ENCODE measurements around the gene CHAF1B.

CHAF1B gene

DNA sequence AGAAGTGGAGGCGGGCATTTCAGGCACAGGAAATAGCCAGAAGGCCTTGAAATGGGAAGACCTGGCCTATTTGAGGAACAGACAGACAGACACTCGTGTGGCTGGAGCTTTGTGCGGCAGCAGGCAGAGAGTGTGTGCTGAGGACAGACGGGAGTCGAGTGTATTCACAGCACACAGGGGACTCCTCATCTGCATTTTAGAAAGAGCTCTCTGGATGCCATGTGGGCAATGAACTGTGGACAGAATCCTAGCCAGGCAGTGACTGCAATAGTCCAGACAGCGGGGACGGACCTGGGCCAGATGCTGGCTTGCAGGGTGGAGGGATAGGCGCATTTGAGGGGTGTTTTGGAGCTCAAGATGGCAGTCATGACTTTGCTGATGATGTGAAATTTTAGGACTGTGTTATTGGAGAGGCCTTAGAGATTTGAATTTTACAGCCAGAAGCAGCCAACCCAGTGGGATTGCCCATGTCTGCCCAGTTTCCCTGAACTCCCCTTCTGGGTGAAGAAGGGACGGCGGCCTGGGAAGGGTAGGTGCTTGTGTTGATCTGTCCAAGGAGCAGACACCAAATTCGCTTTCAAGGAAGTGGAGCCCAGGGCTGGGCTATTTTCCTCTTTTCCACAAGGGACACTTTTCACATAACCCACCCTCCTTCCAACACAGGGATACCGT is 43.7 kb downstream of the CHAF1B start:
- no peak for DNase-seq (ENCODE audit: low read depth)

DNA sequence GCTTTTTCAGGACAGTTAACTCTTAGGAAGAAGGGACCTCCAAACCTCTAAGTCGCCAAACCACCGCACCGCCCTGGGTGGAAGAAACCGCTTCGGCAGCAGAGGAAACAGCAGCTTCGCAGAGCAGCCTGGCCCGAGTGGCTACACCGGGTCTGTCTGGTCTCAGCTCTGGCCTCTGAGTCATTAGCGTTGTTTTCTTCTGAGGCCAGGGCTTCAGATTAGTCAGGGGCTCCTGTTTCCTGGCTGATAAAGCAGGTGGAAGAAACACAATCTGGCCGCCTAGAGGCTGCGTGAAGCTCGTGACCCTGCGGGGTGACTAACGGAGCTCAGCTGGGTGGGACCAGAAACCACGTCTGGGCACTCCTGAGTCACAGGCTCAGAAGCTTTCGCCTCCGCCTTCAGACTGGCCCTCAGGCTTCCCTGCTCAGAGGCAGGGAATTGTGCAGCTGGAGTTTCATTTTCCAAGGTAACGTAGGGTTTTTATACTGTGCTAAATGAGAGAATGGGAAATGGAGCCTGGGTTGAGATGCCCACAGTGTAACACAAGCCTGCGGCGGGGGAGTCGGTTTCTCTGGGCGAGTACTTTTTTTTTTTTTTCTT is 44.9 kb downstream of the CHAF1B start:
- peak; percentile 99 for DNase-seq (ENCODE audit: low read depth)

DNA sequence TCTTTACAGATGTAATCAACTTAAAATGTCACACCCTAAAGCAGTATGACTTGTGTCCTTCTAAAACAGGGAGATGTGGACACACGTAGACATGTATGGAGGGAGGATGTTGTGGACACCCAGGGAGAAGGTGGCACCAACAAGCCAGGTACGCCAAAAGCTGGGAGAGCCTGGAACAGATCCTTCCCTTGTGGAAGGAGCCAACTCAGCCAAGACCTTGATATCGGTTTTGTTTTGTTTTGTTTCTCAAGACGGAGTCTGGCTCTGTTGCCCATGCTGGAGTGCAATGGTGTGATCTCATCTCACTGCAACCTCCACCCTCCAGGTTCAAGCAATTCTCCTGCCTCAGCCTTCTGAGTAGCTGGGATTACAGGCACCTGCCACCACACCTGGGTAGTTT is 45.6 kb downstream of the CHAF1B start:
- DNase-seq (ENCODE audit: low read depth), result no peak

DNA sequence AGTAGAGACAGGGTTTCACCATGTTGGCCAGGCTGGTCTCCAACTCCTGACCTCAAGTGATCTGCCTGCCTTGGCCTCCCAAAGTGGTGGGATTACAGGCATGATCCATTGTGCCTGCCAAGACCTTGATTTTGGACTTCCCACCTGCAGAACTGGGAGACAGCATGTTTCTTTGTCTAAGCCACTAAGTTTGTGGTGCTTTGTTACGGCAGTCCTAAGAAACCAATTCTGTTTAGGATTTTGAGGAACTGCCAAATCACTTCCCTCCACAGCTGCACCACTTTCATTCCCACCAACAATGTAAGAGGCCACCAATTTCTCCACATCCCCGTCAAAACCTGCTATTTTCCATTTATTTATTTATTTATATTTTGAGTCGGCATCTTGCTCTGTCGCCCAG is 46.1 kb downstream of the CHAF1B start:
- no peak for DNase-seq (ENCODE audit: low read depth)

- DNase-seq (ENCODE audit: low read depth), result no peak
These were observed 48.0 kb downstream of the CHAF1B start for GRCh38 chr21:36433059-36433709.

DNA sequence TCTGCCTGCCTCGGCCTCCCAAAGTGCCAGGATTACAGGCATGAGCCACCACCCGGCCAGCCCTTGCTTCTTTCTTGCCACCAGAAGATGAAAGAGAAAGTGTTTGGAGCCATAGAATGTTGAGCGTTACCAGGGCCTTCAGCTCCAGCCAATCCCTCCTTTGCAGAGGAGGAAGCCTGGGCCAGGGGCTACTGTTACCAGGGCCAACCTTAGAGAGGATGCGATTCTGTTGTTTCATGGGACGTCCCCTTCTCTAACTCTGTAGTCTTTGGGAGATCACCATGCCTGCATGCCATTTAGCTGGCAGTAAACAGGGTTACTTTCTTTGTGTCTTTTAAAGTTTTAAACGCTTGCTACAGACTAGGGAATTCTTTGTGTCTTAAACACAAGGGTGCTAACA is 49.0 kb downstream of the CHAF1B start:
- no peak for DNase-seq (ENCODE audit: low read depth)

DNA sequence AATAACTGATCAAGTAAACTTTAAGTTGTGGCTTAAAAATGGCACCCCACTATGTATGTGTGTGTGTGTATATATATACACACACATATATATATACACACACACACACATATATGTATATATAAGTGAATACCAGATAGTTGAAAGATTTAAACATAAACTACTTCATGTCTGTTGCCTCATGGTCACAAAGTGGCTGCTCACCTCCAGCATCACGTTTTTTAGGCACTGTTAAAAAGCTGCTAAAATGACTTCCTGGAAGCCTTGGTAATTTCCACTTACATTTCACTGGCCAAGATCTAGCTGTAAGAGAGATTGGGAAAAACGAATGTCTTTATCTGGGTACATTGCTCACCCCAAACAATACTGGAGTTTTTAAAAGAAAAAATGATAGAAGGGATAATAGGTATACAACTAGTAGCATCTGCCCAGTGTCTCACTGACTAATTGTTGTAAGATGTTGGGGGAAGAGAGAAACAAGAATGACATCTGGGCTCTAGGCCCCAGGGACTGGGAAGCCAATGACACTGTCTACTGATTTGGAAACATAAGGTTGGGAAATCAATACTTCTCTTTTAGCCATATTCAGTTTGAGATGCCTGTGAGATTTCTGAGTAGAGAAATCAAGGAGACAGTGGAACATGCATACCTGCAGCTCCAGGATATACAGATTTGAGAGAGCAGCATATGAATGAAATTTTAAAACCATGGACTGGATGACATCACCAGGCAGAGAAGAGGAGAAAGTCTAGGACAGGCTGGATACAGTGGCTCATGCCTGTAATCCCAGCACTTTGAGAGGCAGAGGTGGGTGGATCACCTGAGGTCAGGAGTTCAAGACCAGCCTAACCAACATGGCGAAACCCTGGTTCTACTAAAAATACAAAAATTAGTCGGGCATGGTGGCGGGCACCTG is 51.9 kb downstream of the CHAF1B start:
- peak; percentile 13 for DNase-seq (ENCODE audit: low read depth)

GRCh38 chr21:36437745-36438128 is 52.5 kb downstream of the CHAF1B start:
- peak; percentile 88 for DNase-seq (ENCODE audit: low read depth)

- DNase-seq (ENCODE audit: low read depth), result no peak
These were observed 56.5 kb downstream of the CHAF1B start for GRCh38 chr21:36441715-36442114.

- DNase-seq (ENCODE audit: low read depth), result no peak
These were observed 61.1 kb downstream of the CHAF1B start for GRCh38 chr21:36446301-36446700.

DNA sequence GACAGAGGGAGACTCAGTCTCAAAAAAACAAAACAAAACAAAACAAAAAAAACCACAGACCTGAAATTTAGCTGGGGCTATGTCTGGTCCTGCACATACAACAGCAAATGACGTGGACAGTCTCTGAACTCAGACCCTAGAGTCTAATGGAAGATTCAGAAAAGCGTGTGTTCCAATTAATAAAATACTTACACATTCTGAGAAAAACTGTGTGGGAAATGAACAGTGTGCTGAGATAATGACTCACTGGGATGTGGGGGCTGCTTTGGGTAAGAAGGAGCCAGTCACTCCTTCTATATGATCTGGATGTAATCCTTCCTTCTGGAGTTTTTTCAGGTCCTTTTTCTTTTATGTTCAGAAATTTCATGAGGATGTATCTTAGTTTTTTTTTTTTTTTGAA is 65.3 kb downstream of the CHAF1B start:
- peak; percentile 59 for DNase-seq (ENCODE audit: low read depth)

DNA sequence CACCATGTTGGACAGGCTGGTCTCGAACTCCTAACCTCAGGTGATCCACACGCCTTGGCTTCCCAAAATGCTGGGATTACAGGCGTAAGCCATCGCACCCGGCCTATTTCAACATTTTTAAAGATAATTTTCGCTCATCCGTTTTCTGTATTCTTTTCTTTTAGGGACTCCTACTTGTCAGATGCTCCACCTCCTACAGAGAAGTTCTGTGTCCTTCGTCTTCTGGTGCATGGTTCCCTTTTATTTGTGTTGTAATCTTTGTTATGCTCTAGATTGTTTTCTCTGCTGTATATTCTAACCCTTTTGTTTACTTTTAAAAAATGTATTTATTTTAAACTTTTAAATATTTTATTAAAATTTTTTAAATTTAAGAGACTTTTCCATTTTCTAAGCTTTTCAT is 66.3 kb downstream of the CHAF1B start:
- no peak for DNase-seq (ENCODE audit: low read depth)

GRCh38 chr21:36452281-36452825 is 67.2 kb downstream of the CHAF1B start:
- no peak for DNase-seq (ENCODE audit: low read depth)

GRCh38 chr21:36454093-36454531 is 68.9 kb downstream of the CHAF1B start:
- DNase-seq (ENCODE audit: low read depth), result no peak

DNA sequence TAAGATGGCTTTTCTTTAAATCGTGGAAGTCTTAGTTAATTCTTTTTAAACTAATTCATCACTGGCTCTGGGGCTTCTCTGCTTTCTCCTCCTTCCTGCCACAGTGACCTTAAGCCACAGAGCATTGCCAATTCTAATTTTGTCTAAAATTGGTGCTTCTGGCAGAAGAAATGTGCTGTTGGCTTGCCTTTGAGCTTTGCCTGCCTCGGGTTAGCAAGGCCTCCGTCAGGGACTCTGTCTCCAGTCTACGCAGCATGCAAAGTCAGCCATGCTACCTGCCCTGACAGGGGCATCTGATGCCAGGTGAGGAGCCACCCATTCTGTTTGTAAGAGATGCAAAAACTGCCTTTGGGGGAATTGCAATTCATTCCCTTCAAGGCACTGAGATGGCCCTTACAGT is 69.5 kb downstream of the CHAF1B start:
- no peak for DNase-seq (ENCODE audit: low read depth)

GRCh38 chr21:36456729-36457414 is 71.7 kb downstream of the CHAF1B start:
- DNase-seq (ENCODE audit: low read depth), result no peak

DNA sequence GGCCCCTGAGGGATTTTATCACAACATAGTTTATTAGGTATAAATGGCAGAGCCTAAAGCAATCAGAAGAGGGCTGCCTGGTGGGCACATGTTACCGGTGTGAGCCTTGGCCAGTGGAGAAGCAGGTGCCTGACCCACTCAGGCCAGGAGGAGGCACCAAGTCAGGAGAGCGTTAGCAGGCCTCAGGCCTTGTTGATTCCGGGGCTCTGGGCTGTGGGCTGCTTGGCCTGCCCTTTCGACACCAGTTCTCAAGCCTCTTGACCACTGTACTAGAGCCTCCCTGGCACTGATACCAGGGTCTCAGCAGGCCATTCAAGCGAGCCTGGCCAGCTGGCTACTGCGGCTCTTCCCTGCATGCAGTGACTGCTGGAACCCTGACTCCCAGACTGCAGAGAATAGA is 73.9 kb downstream of the CHAF1B start:
- no peak for DNase-seq (ENCODE audit: low read depth)

- no peak for DNase-seq (ENCODE audit: low read depth)
These were observed 75.7 kb downstream of the CHAF1B start for GRCh38 chr21:36460866-36461265.

DNA sequence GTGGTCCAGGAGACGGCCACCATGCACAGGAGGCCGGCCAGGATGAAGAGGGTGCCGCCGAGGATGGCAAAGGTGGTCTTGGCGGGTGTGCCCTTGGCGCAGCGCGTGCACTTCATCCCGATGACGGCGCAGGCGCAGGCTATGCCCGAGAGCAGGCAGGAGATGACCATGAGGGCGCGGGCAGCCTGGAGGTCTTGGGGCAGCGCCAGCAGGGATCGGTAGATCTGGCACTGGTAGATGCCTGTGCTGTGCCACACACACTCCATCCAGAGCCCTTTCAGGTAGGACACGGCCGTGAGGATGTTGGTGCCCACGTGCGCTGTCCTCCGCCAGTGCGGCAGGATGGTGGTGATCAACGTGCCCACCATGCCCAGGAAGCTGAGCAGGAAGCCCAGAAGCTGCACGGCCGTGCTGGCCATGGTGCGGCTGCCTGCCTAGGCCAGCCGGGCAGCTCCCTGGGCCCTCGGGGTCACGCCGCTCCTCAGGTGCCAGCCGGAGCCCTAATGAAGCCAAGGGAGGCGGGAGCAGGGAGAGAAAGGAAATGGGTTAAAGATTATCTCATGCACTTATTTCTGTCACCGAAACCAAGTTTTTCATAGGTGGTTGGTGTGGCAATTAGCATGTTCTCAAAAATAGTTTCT is 76.2 kb downstream of the CHAF1B start:
- no peak for DNase-seq (ENCODE audit: low read depth)

DNA sequence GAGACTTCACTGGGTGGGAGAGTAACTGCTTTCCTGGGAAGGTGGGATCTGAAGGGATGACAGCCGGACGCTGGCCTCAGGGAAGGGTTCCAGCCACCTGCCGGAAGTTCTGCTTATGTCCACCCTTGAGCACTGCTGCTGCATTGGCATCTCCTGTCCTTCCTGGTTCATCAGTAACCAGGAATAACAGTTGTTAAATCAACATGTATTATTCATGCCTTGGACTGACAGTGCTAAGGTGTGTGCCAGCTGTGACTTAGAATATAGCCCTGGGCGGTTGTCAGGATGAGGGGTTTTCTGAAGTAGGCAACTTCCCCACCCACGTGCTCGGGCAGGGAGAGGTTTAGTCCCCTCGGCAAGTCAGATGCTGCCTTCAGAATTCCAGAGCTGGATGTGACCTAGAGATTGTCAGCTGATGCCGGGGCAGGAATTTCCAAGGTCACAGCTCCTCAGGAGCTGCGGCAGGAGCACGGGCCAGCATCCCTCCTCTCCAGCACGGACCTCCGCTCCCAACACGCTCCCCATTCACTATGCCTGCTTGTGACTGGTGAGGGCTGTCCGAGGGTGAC is 76.8 kb downstream of the CHAF1B start:
- no peak for DNase-seq (ENCODE audit: low read depth)

DNA sequence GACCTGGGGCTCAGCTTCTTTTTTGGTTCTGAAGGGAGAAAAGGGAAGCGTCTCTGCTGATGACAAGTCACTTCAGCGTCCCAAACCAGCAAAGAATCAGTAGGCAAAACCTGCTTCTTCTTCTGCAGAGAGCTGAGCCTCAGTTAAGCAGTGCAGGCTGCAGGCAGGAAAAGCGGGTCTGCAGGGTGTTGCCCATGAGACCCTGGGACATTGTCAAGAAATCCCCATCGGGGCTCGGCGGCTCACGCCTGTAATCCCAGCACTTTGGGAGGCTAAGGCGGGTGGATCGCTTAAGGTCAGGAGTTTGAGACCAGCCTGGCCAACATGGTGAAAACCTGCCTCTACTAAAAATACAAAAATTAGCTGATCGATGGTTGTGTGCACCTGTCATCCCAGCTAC is 78.0 kb downstream of the CHAF1B start:
- no peak for DNase-seq (ENCODE audit: low read depth)
